ENCODE results near the gene ANOS1.

DNA sequence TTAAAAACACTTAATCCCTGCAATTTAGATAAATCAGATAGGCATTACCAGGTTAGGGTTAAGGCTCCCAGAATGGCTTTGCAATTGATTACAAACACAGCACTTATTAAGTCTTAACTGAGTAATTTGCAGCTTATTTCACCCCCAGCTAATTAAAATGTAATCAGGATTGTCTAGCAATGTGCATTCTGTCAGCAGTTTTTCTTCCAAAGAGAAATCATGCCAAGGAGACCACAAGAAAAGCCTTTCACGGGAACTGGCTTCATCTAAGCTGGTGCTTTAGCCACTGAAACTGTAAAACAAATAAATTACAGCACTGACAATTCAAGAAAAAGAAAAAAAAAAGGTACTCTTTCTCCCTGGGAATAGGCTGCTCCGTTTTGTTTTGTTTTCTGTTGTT is 2.1 kb downstream of the ANOS1 start:
- TF ChIP-seq EZH2 (IDR thresholded peaks at IDR 0.05; ENCODE audit: borderline replicate concordance, low read depth, low read length, severe bottlenecking) (no peak), POLR2AphosphoS5 (IDR thresholded peaks at IDR 0.05; ENCODE audit: insufficient read depth, low read depth, low read length) (no peak), POLR2A (IDR thresholded peaks at IDR 0.05; ENCODE audit: low read depth, low read length) (no peak), MYC (IDR thresholded peaks at IDR 0.05; ENCODE audit: low read depth, low read length) (no peak), JUN (IDR thresholded peaks at IDR 0.05; ENCODE audit: borderline replicate concordance, insufficient read depth, insufficient read length, low read depth) (no peak)
- TF ChIP-seq, protein P1, sequence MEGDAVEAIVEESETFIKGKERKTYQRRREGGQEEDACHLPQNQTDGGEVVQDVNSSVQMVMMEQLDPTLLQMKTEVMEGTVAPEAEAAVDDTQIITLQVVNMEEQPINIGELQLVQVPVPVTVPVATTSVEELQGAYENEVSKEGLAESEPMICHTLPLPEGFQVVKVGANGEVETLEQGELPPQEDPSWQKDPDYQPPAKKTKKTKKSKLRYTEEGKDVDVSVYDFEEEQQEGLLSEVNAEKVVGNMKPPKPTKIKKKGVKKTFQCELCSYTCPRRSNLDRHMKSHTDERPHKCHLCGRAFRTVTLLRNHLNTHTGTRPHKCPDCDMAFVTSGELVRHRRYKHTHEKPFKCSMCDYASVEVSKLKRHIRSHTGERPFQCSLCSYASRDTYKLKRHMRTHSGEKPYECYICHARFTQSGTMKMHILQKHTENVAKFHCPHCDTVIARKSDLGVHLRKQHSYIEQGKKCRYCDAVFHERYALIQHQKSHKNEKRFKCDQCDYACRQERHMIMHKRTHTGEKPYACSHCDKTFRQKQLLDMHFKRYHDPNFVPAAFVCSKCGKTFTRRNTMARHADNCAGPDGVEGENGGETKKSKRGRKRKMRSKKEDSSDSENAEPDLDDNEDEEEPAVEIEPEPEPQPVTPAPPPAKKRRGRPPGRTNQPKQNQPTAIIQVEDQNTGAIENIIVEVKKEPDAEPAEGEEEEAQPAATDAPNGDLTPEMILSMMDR (IDR thresholded peaks at IDR 0.05; ENCODE audit: extremely low read depth in 1 of 2, insufficient read depth in 1 of 2, low read depth in 1 of 2, low read length in 2 of 2) = no peak
- TF ChIP-seq, protein P2, sequence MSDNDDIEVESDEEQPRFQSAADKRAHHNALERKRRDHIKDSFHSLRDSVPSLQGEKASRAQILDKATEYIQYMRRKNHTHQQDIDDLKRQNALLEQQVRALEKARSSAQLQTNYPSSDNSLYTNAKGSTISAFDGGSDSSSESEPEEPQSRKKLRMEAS (IDR thresholded peaks at IDR 0.05; ENCODE audit: insufficient read depth, insufficient read length) = no peak

Data from endothelial cell of umbilical vein (primary cell).